Kidney capillary endothelial cell (primary cell): Measurements from ENCODE around the gene THAP12.
"Not testable (repeated sequence)": the region's sequence is repeated elsewhere in the genome, so short reads cannot be mapped to it uniquely, and the experiment has no call there.

Experiments
- DNase-seq: peaks from one replicate; pipeline ENCODE4 v3.0.0-alpha.2; 2018; ENCODE audit warnings: low spot score

The THAP12 gene

DNA sequence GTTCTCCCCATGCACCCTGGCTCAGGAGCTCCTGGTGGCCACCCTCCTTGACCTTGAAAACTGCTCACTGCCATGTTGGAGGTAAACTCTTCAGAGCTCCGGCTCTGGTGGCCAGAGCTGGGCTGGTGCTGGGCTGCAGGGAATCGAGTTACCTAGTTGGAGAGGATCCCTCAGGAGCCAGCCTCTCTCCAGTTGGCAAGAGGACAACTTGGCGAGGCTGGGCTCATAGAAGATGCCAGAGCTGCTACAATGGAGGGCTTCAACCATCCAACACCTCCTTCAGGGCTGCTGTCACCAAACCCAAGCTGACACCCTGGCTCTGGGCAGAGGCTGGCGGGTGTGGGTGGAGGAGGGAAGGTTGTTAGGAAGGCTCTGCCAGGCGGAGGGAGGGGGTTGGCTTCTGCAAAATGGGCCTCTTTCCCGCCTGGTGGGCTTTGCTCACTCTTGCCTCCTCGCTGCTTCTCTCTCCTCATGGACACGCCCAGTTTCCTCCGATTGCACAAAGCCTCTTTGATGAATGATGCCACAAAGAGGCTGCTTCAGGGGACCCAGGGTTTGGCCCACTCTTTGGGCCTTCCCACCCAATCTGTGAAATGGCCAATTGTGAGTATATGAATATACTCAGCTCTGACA is 53.1 kb downstream of the THAP12 start:
- DNase-seq: no peak

DNA sequence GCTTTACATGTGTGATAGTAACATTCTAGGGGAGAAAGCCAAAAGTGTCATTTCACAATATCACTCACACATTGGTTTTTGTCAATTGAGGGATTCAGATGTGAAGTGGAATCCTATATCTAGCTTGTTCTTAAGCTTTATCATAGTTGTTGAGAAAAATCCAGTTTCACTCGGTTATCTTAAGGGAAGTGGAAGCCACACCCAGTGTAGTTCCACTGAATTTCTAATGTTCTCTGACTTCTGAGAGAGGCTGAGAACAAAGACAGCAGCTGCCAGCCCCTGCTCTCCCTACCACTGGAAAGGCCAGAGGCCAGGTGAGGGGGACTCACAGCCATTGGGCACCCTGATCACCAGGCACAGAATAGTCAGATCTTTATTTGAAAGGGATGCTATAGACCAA is 53.7 kb downstream of the THAP12 start:
- no peak for DNase-seq

DNA sequence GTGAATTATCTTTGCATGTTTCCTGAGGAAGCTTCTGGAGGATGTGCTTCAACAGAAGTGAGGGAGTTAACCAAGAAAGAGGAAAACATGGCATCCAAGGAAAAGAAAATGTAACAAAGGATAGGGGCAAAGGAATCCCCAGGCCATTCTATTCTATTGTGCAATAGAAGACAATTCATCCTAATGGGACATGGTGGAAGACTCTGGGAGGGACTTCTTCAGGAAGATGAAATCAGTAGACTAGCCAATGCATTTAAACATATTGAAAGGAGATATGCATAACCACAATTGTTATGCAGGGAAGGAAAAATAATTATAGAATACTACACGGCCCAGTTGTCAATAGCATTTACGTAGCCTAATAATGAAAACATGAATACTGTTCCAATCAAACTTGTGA is 55.7 kb downstream of the THAP12 start:
- DNase-seq: no peak

GRCh38 chr11:76323804-76324203 is 57.1 kb downstream of the THAP12 start:
- DNase-seq: no peak

- not testable (repeated sequence) for DNase-seq
These were observed 57.6 kb downstream of the THAP12 start for GRCh38 chr11:76323375-76323774.

DNA sequence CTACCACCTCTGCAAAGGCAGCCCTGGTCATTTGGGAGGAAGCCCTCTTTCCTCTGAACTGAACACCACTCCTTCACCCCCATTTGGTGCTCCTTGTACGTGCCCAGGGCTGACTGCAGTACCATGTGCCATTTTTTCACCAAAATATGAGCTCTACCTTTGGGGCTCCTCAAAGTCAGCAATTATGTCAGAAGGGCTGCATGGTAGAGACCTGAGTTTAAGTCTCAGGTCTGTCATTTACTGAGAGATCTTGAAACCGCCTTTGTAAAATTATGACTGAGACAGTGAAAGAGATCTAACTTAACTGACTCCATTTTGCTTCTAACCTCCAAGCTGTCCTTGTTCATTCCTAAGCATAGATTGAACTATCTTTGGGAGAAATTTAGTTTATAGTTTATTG is 58.0 kb downstream of the THAP12 start:
- no peak for DNase-seq

DNA sequence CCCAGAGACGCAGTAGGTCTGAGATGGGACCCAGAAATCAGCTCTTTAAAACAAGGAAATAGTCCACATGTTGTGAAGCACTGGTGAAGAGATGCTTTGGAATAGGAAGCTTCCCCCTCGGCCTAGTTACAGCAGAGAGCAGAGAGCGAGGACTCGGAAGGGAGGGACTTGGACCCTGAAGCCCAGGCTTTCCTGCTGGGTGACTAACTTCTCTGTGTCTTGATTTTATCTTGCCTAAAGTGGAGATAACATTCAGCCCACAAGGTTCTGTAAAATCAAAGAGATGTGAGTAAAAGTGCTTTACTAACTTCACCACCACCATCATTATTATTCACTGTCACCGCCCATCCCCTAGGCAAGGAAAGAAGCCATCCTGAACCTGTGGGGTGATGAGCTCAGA is 58.4 kb downstream of the THAP12 start:
- no peak for DNase-seq

DNA sequence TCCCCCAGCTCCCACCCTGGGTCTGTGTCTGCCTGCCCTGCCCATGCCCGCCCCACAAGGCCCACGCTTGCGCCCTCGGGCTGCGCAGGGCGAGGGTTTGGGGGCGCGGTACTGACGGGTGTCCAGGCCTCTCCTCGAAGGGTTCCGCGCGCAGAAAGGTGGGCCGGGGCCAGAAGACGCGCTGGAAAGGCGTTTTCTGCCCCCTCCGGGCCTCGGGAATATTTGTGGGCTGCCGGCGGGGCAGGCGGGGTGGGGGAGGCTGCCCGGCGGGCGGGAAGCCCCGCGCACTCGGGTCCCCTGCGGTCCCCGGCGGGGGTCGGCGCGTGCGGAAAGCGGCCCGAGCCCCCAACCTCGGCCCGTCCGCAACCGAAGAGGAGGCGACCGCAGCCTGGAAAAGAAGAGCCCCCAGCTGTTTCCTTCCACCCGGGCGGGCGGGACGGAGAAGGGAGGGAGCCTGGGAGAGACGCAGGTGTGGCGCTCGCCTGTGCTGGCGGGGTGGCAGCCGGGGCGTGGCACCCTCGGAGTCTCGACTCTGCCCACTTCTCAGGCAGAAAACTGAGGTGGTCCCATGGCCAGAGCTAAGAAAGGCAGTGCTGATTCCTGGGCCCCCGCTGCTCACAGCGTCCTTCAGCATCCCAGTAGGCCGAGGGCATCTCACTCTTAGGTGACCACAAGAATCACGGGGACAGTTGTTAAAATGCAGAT is 59.0 kb downstream of the THAP12 start:
- DNase-seq: no peak

DNA sequence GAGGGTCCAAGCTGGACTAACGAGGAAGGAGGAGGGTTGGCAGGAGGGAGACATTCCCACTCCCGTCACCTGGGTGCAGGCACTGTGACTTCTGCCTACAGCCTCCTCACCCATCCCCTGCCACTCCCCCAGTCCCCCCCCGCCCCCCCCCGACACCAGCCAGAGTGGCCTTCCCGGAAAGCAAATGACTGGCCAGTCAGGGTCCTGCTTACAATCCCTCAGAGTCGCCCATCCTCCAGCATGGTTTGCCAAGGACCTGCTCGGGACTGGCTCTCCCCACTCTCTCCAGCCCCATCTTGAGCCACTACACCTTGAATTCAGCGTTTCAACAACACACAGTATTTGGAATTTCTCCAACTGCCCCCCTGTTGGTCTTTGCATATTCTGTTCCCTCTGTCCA is 59.6 kb downstream of the THAP12 start:
- DNase-seq: no peak

GRCh38 chr11:76320929-76321328 is 60.0 kb downstream of the THAP12 start:
- no peak for DNase-seq

DNA sequence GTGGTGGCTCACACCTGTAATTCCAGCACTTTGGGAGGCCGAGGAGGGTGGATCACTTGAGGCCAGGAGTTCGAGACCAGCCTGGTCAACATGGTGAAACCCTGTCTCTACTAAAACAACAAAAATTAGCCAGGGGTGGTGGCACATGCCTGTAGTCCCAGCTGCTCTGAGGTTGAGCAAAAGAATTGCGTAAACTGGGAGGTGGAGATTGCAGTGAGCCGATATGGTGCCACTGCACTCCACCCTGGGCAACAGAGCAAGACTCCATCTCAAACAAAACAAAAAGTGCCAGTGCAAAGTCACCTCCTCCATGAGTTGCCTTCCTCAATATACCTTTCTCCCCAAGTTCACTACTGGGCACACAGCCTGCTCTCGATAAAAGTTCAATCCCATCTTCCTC is 61.1 kb downstream of the THAP12 start:
- not testable (repeated sequence) for DNase-seq

GRCh38 chr11:76318744-76319384 is 62.1 kb downstream of the THAP12 start:
- peak; percentile 72 for DNase-seq

- DNase-seq: no peak
These were observed 63.6 kb downstream of the THAP12 start for GRCh38 chr11:76317296-76317695.

DNA sequence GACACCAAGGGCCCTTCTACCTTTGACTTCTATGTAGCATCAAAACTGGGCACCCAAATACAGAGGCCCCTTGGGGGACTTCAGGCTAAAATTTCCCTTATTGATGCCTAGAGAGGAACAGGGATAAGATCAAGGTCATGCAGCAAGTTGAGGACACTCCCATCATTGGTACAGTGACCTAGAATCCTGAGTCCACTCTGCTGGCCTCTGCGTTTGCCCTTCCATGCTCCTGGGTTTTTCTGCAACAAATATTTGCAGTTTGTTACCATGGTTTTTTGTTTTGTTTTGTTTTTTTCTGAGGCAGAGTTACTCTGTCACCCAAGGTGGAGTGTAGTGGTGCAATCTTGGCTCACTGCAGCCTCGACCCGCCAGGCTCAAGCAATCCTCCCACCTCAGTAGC is 64.2 kb downstream of the THAP12 start:
- no peak for DNase-seq

DNA sequence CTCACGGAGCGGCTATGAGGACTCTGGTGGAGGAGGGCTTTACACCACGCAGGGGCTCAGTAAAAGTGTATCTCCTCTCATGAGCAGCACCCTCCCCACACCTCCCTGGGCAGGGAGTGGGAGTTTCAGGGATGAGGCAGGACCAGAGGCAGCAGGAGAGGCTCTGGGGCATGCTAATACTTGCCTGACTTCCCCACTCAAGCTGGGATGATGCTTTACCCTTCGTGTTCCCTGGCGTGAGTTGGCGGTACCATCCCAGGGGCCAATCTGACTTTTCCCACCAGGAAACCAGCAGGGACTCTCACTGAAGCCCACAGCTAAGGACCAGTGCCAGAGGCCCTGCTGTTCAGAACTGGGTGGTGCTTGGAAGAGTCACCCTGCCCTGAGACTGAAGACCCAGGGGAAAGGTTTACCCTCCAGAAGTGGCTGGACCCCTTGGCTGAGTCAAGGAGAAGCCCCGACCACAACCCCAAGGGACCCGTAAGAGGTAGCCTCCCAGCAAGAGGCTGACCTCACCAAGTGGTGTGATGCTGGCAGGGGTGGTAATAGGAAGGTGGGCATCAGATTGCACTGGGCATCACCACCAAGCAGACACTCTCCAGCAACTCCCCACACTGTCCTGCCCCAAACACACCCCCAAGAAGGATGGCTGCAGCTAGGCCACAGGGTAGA is 65.6 kb downstream of the THAP12 start:
- DNase-seq: no peak

DNA sequence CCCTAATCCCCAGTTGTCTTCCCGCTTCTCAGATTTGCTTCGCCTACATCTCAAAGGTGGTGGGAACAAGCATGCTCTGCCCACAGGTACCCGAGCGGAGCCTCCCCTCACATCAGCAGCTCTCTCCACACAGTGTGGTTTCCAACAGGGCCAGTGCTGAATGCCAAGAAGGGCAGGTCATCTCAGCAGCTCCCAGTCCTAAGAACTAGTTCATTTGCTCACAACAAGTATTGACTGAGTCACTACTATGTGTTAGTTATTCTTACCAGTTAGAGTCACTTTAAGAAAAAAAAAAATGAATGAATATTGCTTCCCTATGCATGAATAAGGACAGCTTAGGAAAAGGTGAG is 66.2 kb downstream of the THAP12 start:
- no peak for DNase-seq

GRCh38 chr11:76313913-76314740 is 66.8 kb downstream of the THAP12 start:
- no peak for DNase-seq

GRCh38 chr11:76313271-76313670 is 67.7 kb downstream of the THAP12 start:
- no peak for DNase-seq

DNA sequence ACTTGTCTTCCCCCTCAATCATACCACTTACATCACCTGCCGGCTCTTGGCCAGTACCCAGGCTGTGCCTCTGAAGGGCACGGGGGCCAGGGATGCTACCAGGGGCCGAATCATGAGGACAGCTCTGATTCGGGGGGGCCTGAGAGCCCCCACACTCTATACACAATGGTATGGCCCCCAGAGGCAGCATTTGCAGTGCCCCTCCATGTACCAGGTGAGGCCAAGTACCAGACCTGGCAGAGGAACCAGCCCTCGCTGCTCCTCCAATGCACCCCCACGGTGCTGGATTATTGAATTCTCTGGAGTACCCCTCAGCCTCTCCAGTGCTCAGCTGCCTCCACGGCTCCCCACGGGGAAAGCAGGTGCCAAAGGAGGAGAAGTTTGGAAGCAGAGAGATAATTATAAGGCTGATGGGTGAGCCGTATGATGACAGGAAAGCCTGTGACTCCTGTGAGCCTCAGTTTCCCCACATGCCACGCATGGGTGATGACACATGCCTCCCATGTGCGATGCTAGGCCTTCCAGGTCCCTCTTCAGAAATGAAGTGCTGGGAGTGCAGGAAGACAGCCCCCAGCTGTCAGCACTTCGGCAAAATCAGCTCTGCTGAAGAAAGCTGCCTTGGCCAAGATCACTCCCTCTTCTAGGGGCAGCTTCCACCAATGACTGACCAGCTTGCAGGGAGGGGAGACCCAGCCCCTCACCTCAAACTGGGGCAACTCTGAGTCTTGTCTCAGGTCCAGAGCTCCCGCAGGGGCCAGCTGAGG is 69.9 kb downstream of the THAP12 start:
- DNase-seq: no peak

DNA sequence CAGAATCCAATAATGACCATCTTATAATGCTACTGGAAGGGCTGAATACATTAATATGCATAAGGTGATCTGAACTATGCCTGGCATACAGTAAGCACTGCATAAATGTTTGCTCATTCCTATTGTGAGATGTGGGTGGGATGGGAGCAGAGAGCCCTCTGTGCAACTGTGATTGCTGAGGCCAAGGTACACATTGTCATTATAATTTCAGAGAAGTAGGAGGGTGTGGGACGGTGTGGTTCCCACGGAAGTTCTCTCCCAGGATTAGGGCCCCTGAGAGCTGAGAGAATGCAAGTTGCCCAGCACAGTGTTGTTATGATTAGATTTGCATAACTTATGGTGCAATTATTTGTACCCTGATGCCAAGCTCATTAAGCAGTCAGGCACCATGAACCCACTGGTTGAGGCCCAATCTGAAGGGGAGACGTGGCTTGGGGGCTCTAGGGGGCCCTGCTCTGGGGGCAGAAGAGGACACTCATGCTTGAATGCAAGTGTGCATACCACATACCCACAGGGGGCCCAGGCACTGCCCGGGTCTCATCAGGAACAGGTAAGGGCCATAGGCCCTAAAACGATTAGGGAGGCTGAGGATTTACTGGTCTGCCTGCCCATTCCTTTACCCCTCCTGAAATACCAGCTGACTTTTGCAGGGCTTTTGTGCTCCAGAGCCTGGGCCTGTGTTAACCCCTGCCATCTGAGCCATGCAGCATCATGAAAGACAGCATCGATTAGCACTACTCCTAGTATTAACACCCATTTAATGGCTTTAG is 72.8 kb downstream of the THAP12 start:
- DNase-seq: no peak

DNA sequence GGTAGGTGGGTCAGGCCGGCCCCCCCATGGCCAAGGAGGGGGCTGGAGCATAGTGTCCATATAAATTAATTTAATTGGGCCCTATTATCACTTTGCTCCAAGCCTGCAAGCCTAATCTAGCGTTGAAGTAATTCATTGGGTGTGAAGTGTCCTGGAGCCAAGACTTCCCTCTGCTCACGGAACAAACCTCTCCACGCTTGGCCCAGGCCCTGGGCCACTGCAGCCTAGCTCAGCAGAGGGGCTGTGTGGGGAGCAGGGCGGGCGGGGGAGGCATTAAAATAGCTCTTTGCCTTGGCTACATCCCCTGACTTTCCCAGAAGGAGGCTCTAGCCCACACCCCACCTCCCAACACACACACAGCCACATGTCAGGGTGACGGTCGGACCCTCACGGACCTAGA is 73.5 kb downstream of the THAP12 start:
- no peak for DNase-seq
